Heart left ventricle (tissue), 13 donors: Measurements from ENCODE around the gene TMEM218.

Source experiments
- POLR2A ChIP-seq, 2 donors: fragments of 450-650 bp; IDR thresholded peaks; one replicate each; pipeline ENCODE4 v1.6.1; 2017; ENCODE audit warnings: antibody characterized with exemption in 2 of 2, mild to moderate bottlenecking in 2 of 2, moderate library complexity in 2 of 2
- TF ChIP-seq, protein P1 (sequence below), 12 donors: fragments of 200-600 bp; sonication (generic) in 4 of 12; IDR thresholded peaks; one replicate each; pipeline versions ENCODE4 v1.5.0 to v1.8.0; 2018 to 2022; ENCODE audit warnings: antibody characterized with exemption in 12 of 12, mild to moderate bottlenecking in 5 of 12
- donor health status: ischemic (EF 13 %, LVEDD 7.1; RV severe dilation, severe dysfunction).
- donor health status: DM: no; HTN: yes; CAD: no.
- donor health status: DM: no; HTN: no; CAD: no.
- donor health status: ischemic (EF 25% LVEDD 6.9; RV normal size, moderate dysfunction).
- donor health status: ischemic (EF 25% LVEDD 5.7; RV mildly dilated, moderate dysfunction).
- donor health status: ischemic (EF 35%, LVEDD 5.7; RV mildly dilated, moderate dysfunction).
- donor health status: nonischemic (EF 11% LVEDD 7.7; RV severe dilation, severe dysfunction).
- donor health status: DM: yes; HTN: yes; CAD: no.
- donor health status: PGD.
- donor health status: ischemic (EF 29% LVEDD 5.4; RV normal size, mild dysfunction).
- donor health status: nonischemic (EF 23%, LVEDD 6.1; RV moderate dilation, normal function).

DNA sequence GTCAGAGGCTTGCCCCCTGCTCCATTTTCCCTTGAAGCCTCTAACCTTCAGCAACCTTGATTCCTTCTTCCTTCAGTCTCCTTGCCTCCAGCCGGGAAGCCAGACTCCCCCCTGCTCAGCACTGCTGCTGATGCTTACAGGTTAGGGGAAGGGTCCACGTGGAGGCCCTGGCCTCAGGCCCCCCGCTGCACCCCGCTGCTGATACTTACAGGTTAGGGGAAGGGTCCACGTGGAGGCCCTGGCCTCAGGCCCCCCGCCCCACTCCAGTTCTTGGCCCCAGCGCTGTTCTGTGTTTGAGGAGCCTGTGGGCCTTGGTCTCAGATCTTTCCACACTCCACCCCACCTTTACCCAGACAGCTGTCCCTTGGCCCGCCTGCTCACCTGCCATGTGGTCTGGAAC lies 27.5 kb upstream of the TMEM218 start:
- TF ChIP-seq, protein P1, sequence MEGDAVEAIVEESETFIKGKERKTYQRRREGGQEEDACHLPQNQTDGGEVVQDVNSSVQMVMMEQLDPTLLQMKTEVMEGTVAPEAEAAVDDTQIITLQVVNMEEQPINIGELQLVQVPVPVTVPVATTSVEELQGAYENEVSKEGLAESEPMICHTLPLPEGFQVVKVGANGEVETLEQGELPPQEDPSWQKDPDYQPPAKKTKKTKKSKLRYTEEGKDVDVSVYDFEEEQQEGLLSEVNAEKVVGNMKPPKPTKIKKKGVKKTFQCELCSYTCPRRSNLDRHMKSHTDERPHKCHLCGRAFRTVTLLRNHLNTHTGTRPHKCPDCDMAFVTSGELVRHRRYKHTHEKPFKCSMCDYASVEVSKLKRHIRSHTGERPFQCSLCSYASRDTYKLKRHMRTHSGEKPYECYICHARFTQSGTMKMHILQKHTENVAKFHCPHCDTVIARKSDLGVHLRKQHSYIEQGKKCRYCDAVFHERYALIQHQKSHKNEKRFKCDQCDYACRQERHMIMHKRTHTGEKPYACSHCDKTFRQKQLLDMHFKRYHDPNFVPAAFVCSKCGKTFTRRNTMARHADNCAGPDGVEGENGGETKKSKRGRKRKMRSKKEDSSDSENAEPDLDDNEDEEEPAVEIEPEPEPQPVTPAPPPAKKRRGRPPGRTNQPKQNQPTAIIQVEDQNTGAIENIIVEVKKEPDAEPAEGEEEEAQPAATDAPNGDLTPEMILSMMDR (IDR thresholded peaks at IDR 0.05), result no peak
- no peak for TF ChIP-seq POLR2A (IDR thresholded peaks at IDR 0.05)
